DOHH2 (cell line): ENCODE results near the gene EHD4.

Experiments
- EZH2phosphoT487 ChIP-seq: fragments of 200-600 bp; sonication (generic); IDR thresholded peaks from 2 replicates; pipeline ENCODE4 v1.6.1; 2017; ENCODE audit warnings: borderline replicate concordance, mild to moderate bottlenecking, antibody characterized with exemption, low read length, moderate library complexity, mixed read lengths
- TF ChIP-seq, protein P1 (sequence below): fragments of 200-600 bp; sonication (generic); IDR thresholded peaks from one replicate; pipeline ENCODE4 v1.5.1; 2014; ENCODE audit warnings: antibody characterized with exemption, mild to moderate bottlenecking, low read depth, low read length; ENCODE audit not compliant: poor library complexity, severe bottlenecking

GRCh38 chr15:41932101-41932500 is 40.3 kb downstream of the EHD4 start:
- TF ChIP-seq, protein P1, sequence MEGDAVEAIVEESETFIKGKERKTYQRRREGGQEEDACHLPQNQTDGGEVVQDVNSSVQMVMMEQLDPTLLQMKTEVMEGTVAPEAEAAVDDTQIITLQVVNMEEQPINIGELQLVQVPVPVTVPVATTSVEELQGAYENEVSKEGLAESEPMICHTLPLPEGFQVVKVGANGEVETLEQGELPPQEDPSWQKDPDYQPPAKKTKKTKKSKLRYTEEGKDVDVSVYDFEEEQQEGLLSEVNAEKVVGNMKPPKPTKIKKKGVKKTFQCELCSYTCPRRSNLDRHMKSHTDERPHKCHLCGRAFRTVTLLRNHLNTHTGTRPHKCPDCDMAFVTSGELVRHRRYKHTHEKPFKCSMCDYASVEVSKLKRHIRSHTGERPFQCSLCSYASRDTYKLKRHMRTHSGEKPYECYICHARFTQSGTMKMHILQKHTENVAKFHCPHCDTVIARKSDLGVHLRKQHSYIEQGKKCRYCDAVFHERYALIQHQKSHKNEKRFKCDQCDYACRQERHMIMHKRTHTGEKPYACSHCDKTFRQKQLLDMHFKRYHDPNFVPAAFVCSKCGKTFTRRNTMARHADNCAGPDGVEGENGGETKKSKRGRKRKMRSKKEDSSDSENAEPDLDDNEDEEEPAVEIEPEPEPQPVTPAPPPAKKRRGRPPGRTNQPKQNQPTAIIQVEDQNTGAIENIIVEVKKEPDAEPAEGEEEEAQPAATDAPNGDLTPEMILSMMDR, result no peak
- no peak for TF ChIP-seq EZH2phosphoT487
